Measurements from ENCODE around the gene SHISA2. TPM values are rescaled to one million over a fixed set of nuclear protein-coding genes. Genes with fewer than 3 reads are reported as not detected.

SHISA2 gene
- total RNA-seq, 1 experiment from 2014 or later = 1.2 TPM

GRCh38 chr13:26025196-26025595 lies 26.6 kb downstream of the SHISA2 start:
- CTCF ChIA-PET = no interaction called here
- ATAC-seq = no peak

GRCh38 chr13:26024558-26024957 lies 27.3 kb downstream of the SHISA2 start:
- Histone ChIP-seq H3K27ac (ENCODE audit: low read length) (no peak overlapping the region), H3K4me3 (ENCODE audit: low read depth in 2 of 2, low read length in 2 of 2) (no peak overlapping the region; a peak in 1 of 4 replicates), H3K36me3 (ENCODE audit: control insufficient read depth, insufficient read depth, low read length) (no peaks in the 10 kb centered on the region), H3K4me1 (ENCODE audit: control insufficient read depth, insufficient read depth, low read length) (peaks cover 4% of the 10 kb centered on the region; the same call in 1 of the 2 replicates), H3K27me3 (ENCODE audit: control insufficient read depth, insufficient read depth, low read length) (no peaks in the 10 kb centered on the region; the same call in 1 of the 2 replicates), H3K9me3 (ENCODE audit: control insufficient read depth, insufficient read depth, low read depth, low read length) (no peaks in the 10 kb centered on the region)
- BruUV-seq (replicated peaks) = no TSS peak
- TF ChIP-seq REST (IDR thresholded peaks at IDR 0.05; ENCODE audit: insufficient read depth in 1 of 2, low read depth in 2 of 2, low read length in 1 of 2) (no peak), TCF7L2 (IDR thresholded peaks at IDR 0.05; ENCODE audit: low read depth, low read length) (no peak), SIN3A (IDR thresholded peaks at IDR 0.05; ENCODE audit: borderline replicate concordance, insufficient read depth, low read depth, low read length) (no peak), CTCF (IDR thresholded peaks at IDR 0.05) (no peak), POLR2AphosphoS5 (IDR thresholded peaks at IDR 0.05; ENCODE audit: low read depth, low read length) (no peak)
- in situ Hi-C loops (cut with HindIII; ENCODE audit: low pct_unique_long_range_greater_than_20kb, low sequenced_read_pairs) (no loop called here), intact Hi-C loops (cut with micrococcal nuclease; ENCODE audit: unreplicated experiment) (no loop called here)
- ChIA-PET CTCF (no interaction called here), POLR2A (no interaction called here)
- no peak for DNase-seq (ENCODE audit: low read depth, low spot score)
- no peak for ATAC-seq

More at GRCh38 chr13:26025196-26025595, 26.6 kb downstream of the SHISA2 start:
- H3K9me3 ChIP-seq (ENCODE audit: control insufficient read depth, insufficient read depth, low read depth, low read length) = no peaks in the 10 kb centered on the region
- H3K36me3 ChIP-seq (ENCODE audit: control insufficient read depth, insufficient read depth, low read length) = no peaks in the 10 kb centered on the region
- peaks cover 4% of the 10 kb centered on the region; the same call in 1 of the 2 replicates for H3K4me1 ChIP-seq (ENCODE audit: control insufficient read depth, insufficient read depth, low read length)
- in situ Hi-C loops (cut with HindIII; ENCODE audit: low pct_unique_long_range_greater_than_20kb, low sequenced_read_pairs) (no loop called here), intact Hi-C loops (cut with micrococcal nuclease; ENCODE audit: unreplicated experiment) (no loop called here)
- no peak overlapping the region for H3K27ac ChIP-seq (ENCODE audit: low read length)
- BruUV-seq (replicated peaks) = no TSS peak
- DNase-seq (ENCODE audit: low read depth, low spot score) = no peak
- no peak overlapping the region for H3K4me3 ChIP-seq (ENCODE audit: low read depth in 2 of 2, low read length in 2 of 2)
- POLR2A ChIA-PET = no interaction called here
- H3K27me3 ChIP-seq (ENCODE audit: control insufficient read depth, insufficient read depth, low read length) = no peaks in the 10 kb centered on the region; the same call in 1 of the 2 replicates
- TF ChIP-seq CTCF (IDR thresholded peaks at IDR 0.05) = no peak
- TF ChIP-seq SIN3A (IDR thresholded peaks at IDR 0.05; ENCODE audit: borderline replicate concordance, insufficient read depth, low read depth, low read length) = no peak
- TF ChIP-seq POLR2AphosphoS5 (IDR thresholded peaks at IDR 0.05; ENCODE audit: low read depth, low read length) = no peak
- TF ChIP-seq REST (IDR thresholded peaks at IDR 0.05; ENCODE audit: insufficient read depth in 1 of 2, low read depth in 2 of 2, low read length in 1 of 2) = no peak
- no peak for TF ChIP-seq TCF7L2 (IDR thresholded peaks at IDR 0.05; ENCODE audit: low read depth, low read length)
